HepG2 (cell line): ENCODE measurements around the gene NLRP12. TPM values are rescaled to one million over a fixed set of nuclear protein-coding genes. Genes with fewer than 3 reads are reported as not detected.
A peak's percentile ranks its signal among the peaks of the same experiment; 100 is the strongest.

Source experiments
- ARNTL ChIP-seq: sonication (generic); formaldehyde crosslinking; IDR thresholded peaks from 2 replicates; pipeline ENCODE4 v1.4.0; 2020; ENCODE audit warnings: mild to moderate bottlenecking, missing genetic modification reagents
- EED ChIP-seq: sonication (generic); formaldehyde crosslinking; IDR thresholded peaks from 2 replicates; pipeline ENCODE4 v1.5.0; 2020; ENCODE audit warnings: mild to moderate bottlenecking, missing genetic modification reagents
- GABPA ChIP-seq, 2 experiments: IDR thresholded peaks; 2 replicates each; pipeline ENCODE4 v1.6.1; 2011 to 2016; ENCODE audit warnings: low read depth in 2 of 2, low read length in 1 of 2, missing biosample characterization in 1 of 2, missing genetic modification characterization in 1 of 2
- HDAC2 ChIP-seq: sonication (generic); formaldehyde crosslinking; IDR thresholded peaks from 2 replicates; pipeline ENCODE4 v1.4.0; 2020; ENCODE audit warnings: missing genetic modification reagents
- MXD4 ChIP-seq: IDR thresholded peaks from 2 replicates; pipeline ENCODE4 v1.6.1; 2016; ENCODE audit warnings: mild to moderate bottlenecking, missing biosample characterization, missing genetic modification reagents
- NFYB ChIP-seq: sonication (generic); formaldehyde crosslinking; IDR thresholded peaks from 2 replicates; pipeline ENCODE4 v1.4.0; 2020; ENCODE audit warnings: missing genetic modification reagents
- SOX5 ChIP-seq: IDR thresholded peaks from 2 replicates; pipeline ENCODE4 v1.6.1; 2016; ENCODE audit warnings: borderline replicate concordance
- TBX3 ChIP-seq: fragments of 450-650 bp; IDR thresholded peaks from 2 replicates; pipeline ENCODE4 v1.6.1; 2017; ENCODE audit warnings: antibody characterized with exemption, mild to moderate bottlenecking, inconsistent platforms, borderline replicate concordance
- TEAD3 ChIP-seq: optimal IDR thresholded peaks from 2 replicates; pipeline ENCODE3; 2016; ENCODE audit warnings: borderline replicate concordance
- ZFP82 ChIP-seq: sonication (generic); formaldehyde crosslinking; IDR thresholded peaks from 2 replicates; pipeline ENCODE4 v1.5.1; 2020; ENCODE audit warnings: mild to moderate bottlenecking, missing genetic modification reagents, borderline replicate concordance
- ZNF543 ChIP-seq: sonication (generic); formaldehyde crosslinking; IDR thresholded peaks from 2 replicates; pipeline ENCODE4 v1.4.0; 2020; ENCODE audit warnings: mild to moderate bottlenecking, missing genetic modification reagents
- ZNF761 ChIP-seq: sonication (generic); formaldehyde crosslinking; conservative IDR thresholded peaks from 2 replicates; pipeline ENCODE4 v1.4.0; 2020; ENCODE audit warnings: mild to moderate bottlenecking, missing genetic modification reagents
- ZSCAN31 ChIP-seq: sonication (generic); formaldehyde crosslinking; IDR thresholded peaks from 2 replicates; pipeline ENCODE4 v1.5.0; 2020; ENCODE audit warnings: low read depth, mild to moderate bottlenecking, missing genetic modification reagents
- polyA plus RNA-seq, 8 experiments: library from polyadenylated mRNA; depleted of rRNA in 3 of 8; stranded (reverse) in 7 of 8; unstranded in 1 of 8; fragments of >200 nt; fragmentation: Illumina TruSeq in 4 of 8; extraction: Trizol in 4 of 8; gene quantifications; 2 replicates each; pipeline versions ENCODE4 v1.2.1 to v1.2.3, GENCODE V29; 2011 to 2016; ENCODE audit warnings: low read depth in 4 of 8, missing spikeins in 1 of 8, mixed read lengths in 1 of 8; ENCODE audit not compliant: insufficient read depth in 1 of 8
- total RNA-seq, 5 experiments: library from RNA; depleted of rRNA; stranded (reverse); fragments of >200 nt; fragmentation: Illumina TruSeq; extraction: Trizol; gene quantifications; 2 replicates each; pipeline ENCODE4 v1.2.3, GENCODE V29; 2016; ENCODE audit warnings: low read depth in 1 of 5
- TF ChIP-seq, protein P1 (sequence below): sonication (generic); formaldehyde crosslinking; IDR thresholded peaks from 2 replicates; pipeline ENCODE4 v1.5.0; 2020; ENCODE audit warnings: missing genetic modification reagents, mild to moderate bottlenecking, borderline replicate concordance
- TF ChIP-seq, protein P2 (sequence below): sonication (generic); formaldehyde crosslinking; IDR thresholded peaks from 2 replicates; pipeline ENCODE4 v1.4.0; 2020; ENCODE audit warnings: missing genetic modification reagents
- TF ChIP-seq, protein P3 (sequence below), 2 experiments: sonication (generic) in 1 of 2; formaldehyde crosslinking in 1 of 2; IDR thresholded peaks; 2 replicates each; pipeline versions ENCODE4 v1.4.0 to v1.6.1; 2018 to 2020; ENCODE audit warnings: missing genetic modification reagents in 2 of 2, borderline replicate concordance in 1 of 2, low read depth in 1 of 2, mild to moderate bottlenecking in 1 of 2, missing biosample characterization in 1 of 2
- TF ChIP-seq, protein P4 (sequence below): sonication (generic); formaldehyde crosslinking; IDR thresholded peaks from 2 replicates; pipeline ENCODE4 v1.4.0; 2020; ENCODE audit warnings: missing genetic modification reagents
- TF ChIP-seq, protein P5 (sequence below): sonication (generic); formaldehyde crosslinking; IDR thresholded peaks from 2 replicates; pipeline ENCODE4 v1.4.0; 2020; ENCODE audit warnings: mild to moderate bottlenecking, missing genetic modification reagents, borderline replicate concordance
- TF ChIP-seq, protein P6 (sequence below): sonication (generic); formaldehyde crosslinking; IDR thresholded peaks from 2 replicates; pipeline ENCODE4 v1.8.1; 2023; ENCODE audit warnings: mild to moderate bottlenecking, missing genetic modification reagents

Gene NLRP12
- total and polyA plus RNA-seq, 2 of the 13 experiments (the other 11 are each of a cell fraction or from before 2014, with no cell fraction given): 0.15 to 0.20 TPM

DNA sequence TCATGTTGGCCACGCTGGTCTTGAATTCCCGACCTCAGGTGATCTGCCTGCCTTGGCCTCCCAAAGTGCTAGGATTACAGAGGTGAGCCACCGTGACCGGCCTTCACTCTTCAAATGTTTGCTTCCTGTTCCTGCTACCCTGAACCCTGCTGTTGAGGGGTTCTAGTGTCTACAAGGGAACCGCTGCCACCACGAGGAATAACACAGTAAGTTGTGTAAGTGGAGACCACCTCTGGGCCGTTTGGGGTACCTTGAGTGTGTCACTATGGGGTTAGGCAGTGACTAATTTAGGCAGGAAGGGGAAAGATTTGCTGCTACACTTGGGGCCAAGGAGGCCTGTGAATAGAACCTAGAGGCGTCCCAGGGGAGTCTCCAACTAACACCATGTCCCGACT lies 41.4 kb upstream of the NLRP12 start (continued):
- TF ChIP-seq ZNF543: peak; percentile 82; the same call in 1 of the 2 replicates
- TF ChIP-seq, protein P1, sequence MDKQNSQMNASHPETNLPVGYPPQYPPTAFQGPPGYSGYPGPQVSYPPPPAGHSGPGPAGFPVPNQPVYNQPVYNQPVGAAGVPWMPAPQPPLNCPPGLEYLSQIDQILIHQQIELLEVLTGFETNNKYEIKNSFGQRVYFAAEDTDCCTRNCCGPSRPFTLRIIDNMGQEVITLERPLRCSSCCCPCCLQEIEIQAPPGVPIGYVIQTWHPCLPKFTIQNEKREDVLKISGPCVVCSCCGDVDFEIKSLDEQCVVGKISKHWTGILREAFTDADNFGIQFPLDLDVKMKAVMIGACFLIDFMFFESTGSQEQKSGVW: no peak
- peak; percentile 54 for TF ChIP-seq TEAD3
- TF ChIP-seq GABPA (IDR thresholded peaks at IDR 0.05; ENCODE audit: low read depth, low read length): 0 out of 2 replicates have a peak, but pooled peaks have one; percentile 16
- TF ChIP-seq GABPA (CRISPR knock-in tag; IDR thresholded peaks at IDR 0.05; ENCODE audit: low read depth): peak; percentile 41
- no peak for TF ChIP-seq TBX3
- TF ChIP-seq, protein P2, sequence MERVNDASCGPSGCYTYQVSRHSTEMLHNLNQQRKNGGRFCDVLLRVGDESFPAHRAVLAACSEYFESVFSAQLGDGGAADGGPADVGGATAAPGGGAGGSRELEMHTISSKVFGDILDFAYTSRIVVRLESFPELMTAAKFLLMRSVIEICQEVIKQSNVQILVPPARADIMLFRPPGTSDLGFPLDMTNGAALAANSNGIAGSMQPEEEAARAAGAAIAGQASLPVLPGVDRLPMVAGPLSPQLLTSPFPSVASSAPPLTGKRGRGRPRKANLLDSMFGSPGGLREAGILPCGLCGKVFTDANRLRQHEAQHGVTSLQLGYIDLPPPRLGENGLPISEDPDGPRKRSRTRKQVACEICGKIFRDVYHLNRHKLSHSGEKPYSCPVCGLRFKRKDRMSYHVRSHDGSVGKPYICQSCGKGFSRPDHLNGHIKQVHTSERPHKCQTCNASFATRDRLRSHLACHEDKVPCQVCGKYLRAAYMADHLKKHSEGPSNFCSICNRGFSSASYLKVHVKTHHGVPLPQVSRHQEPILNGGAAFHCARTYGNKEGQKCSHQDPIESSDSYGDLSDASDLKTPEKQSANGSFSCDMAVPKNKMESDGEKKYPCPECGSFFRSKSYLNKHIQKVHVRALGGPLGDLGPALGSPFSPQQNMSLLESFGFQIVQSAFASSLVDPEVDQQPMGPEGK (CRISPR knock-in tag): peak; percentile 9; the same call in 1 of the 2 replicates
- TF ChIP-seq, protein P3, sequence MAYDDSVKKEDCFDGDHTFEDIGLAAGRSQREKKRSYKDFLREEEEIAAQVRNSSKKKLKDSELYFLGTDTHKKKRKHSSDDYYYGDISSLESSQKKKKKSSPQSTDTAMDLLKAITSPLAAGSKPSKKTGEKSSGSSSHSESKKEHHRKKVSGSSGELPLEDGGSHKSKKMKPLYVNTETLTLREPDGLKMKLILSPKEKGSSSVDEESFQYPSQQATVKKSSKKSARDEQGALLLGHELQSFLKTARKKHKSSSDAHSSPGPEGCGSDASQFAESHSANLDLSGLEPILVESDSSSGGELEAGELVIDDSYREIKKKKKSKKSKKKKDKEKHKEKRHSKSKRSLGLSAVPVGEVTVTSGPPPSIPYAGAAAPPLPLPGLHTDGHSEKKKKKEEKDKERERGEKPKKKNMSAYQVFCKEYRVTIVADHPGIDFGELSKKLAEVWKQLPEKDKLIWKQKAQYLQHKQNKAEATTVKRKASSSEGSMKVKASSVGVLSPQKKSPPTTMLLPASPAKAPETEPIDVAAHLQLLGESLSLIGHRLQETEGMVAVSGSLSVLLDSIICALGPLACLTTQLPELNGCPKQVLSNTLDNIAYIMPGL (CRISPR knock-in tag; IDR thresholded peaks at IDR 0.05; ENCODE audit: borderline replicate concordance in 1 of 2, low read depth in 1 of 2): peak in 1 of 2 experiments; percentile 16; a peak in 1 of 4 replicates
- TF ChIP-seq, protein P4, sequence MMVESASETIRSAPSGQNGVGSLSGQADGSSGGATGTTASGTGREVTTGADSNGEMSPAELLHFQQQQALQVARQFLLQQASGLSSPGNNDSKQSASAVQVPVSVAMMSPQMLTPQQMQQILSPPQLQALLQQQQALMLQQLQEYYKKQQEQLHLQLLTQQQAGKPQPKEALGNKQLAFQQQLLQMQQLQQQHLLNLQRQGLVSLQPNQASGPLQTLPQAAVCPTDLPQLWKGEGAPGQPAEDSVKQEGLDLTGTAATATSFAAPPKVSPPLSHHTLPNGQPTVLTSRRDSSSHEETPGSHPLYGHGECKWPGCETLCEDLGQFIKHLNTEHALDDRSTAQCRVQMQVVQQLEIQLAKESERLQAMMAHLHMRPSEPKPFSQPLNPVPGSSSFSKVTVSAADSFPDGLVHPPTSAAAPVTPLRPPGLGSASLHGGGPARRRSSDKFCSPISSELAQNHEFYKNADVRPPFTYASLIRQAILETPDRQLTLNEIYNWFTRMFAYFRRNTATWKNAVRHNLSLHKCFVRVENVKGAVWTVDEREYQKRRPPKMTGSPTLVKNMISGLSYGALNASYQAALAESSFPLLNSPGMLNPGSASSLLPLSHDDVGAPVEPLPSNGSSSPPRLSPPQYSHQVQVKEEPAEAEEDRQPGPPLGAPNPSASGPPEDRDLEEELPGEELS (CRISPR knock-in tag): 0 out of 2 replicates have a peak, but pooled peaks have one; percentile 34
- TF ChIP-seq NFYB: peak; percentile 18; the same call in 1 of the 2 replicates
- TF ChIP-seq ZNF761: no peak; the same call in 1 of the 2 replicates
- peak; percentile 64 for TF ChIP-seq ZSCAN31 (CRISPR knock-in tag)
- TF ChIP-seq ZFP82: no peak
- peak; percentile 77 for TF ChIP-seq HDAC2
- peak; percentile 45; the same call in 1 of the 2 replicates for TF ChIP-seq ARNTL (CRISPR knock-in tag)
- no peak for TF ChIP-seq EED (CRISPR knock-in tag)
- TF ChIP-seq, protein P5, sequence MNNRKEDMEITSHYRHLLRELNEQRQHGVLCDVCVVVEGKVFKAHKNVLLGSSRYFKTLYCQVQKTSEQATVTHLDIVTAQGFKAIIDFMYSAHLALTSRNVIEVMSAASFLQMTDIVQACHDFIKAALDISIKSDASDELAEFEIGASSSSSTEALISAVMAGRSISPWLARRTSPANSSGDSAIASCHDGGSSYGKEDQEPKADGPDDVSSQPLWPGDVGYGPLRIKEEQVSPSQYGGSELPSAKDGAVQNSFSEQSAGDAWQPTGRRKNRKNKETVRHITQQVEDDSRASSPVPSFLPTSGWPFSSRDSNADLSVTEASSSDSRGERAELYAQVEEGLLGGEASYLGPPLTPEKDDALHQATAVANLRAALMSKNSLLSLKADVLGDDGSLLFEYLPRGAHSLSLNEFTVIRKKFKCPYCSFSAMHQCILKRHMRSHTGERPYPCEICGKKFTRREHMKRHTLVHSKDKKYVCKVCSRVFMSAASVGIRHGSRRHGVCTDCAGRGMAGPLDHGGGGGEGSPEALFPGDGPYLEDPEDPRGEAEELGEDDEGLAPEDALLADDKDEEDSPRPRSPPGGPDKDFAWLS: 0 out of 2 replicates have a peak, but pooled peaks have one; percentile 64
- TF ChIP-seq SOX5: peak; percentile 43; the same call in 1 of the 2 replicates
- peak; percentile 50 for TF ChIP-seq MXD4 (CRISPR knock-in tag)
- TF ChIP-seq, protein P6, sequence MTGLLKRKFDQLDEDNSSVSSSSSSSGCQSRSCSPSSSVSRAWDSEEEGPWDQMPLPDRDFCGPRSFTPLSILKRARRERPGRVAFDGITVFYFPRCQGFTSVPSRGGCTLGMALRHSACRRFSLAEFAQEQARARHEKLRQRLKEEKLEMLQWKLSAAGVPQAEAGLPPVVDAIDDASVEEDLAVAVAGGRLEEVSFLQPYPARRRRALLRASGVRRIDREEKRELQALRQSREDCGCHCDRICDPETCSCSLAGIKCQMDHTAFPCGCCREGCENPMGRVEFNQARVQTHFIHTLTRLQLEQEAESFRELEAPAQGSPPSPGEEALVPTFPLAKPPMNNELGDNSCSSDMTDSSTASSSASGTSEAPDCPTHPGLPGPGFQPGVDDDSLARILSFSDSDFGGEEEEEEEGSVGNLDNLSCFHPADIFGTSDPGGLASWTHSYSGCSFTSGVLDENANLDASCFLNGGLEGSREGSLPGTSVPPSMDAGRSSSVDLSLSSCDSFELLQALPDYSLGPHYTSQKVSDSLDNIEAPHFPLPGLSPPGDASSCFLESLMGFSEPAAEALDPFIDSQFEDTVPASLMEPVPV (CRISPR knock-in tag): no peak
